Measurements from ENCODE around the gene SLC50A1.

SLC50A1 gene

DNA sequence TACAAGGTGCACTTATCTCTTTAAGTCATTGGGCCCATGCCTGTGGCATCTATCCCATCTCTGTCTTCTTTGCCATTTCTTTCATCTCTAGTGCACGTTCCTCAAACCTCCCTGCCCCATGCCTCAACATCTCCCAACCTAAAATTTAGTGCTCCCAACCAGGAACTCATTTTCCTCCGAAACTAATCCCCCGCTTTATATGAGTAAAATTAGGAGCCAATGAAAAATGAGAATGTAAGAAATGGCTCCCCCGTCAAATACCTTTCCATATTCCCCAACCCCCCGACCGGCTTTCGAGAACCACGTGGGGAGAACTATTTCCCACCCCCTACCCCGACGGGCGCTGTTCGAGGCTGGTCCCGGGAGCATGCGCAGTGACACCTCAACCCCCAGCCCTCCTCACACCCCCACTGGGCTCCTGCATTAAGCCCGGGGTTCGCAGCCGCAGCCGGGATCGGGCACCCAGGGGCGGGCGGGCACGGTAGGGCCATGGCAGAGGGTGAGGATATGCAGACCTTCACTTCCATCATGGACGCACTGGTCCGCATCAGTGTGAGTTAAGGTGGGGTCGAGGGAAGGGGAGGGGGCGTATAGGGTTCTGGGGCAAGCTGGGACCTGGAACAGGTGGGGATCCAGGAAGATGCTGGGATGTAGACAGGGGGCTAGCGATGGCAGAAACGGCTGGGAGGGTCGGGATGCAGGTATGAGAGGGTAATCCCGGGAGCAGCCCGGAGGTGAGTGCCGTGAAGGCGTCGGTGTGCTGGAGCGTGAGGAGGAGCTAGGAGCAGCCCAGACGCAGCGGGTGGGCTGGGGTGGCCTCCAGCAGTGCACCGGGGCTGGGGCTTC is 38.0 kb downstream of the SLC50A1 start, which contains the start of gene TRIM46:
TSS of gene TRIM46 (plus strand) at position 372 of the 846 bp plus-strand sequence. CDS start at position 490, 118 bp downstream.
- Histone ChIP-seq H3K4me3 (replicated peaks; ENCODE audit: low read depth, low read length) (peak within 1 kb of the TSS; percentile 98), H3K27me3 (replicated peaks; ENCODE audit: control insufficient read depth, insufficient read depth, low read length) (no peaks in the 10 kb centered on the region), H3K36me3 (ENCODE audit: control insufficient read depth, insufficient read depth, low read length) (peaks cover 5% of the 10 kb centered on the region)
- TF ChIP-seq, protein P1, sequence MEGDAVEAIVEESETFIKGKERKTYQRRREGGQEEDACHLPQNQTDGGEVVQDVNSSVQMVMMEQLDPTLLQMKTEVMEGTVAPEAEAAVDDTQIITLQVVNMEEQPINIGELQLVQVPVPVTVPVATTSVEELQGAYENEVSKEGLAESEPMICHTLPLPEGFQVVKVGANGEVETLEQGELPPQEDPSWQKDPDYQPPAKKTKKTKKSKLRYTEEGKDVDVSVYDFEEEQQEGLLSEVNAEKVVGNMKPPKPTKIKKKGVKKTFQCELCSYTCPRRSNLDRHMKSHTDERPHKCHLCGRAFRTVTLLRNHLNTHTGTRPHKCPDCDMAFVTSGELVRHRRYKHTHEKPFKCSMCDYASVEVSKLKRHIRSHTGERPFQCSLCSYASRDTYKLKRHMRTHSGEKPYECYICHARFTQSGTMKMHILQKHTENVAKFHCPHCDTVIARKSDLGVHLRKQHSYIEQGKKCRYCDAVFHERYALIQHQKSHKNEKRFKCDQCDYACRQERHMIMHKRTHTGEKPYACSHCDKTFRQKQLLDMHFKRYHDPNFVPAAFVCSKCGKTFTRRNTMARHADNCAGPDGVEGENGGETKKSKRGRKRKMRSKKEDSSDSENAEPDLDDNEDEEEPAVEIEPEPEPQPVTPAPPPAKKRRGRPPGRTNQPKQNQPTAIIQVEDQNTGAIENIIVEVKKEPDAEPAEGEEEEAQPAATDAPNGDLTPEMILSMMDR (IDR thresholded peaks at IDR 0.05; ENCODE audit: insufficient read depth, low read length, poor library complexity, severe bottlenecking): no peak
- peak; percentile 65 for DNase-seq (ENCODE audit: extremely low read depth, insufficient read length)

DNA sequence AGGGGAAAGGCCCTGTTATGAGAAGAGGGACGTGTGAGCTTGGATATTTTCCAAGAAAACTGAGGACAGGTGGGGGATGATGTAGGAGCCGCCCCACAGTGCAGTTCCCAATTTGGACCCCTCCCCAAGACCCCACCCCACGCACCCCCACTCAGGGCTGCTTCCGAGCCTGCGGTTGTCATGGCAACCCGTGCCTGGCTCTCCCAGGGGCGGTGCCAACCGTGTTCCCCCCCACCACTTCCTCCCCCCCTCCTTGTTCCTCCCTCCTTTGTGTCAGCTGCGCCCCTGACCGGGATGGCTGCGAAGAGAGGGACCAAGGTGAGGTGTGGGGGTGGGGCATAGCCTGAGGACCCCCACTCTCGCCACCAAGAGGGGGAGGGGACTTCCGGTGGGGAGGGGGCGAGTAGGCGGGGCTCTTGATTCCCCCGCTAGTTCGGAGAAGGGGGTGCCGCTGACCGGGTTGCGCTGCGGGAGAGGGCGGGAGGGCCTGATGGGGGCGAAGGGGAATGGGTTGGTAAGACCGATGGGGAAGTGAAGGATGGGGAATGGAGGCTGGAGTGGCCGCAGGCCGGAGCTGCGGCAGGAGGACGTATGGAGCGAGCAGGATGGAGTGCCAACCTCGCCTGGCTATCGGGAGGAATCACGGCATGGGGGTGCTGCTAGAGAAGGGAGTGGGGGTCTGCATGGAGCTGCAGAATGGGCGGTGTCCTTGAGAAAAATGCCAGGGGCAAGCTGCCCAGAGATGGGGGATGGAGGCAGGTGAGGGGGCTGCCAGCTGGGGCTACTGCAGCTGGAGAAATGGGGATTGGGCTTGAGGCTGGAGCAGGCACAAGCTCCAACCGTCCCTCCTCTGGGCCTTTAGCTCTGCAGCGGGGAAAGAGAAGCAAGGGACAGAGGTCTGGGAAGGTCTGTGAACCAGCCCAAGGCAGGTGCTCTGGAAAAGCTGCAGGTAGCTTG is 39.0 kb downstream of the SLC50A1 start:
- H3K4me3 ChIP-seq (replicated peaks; ENCODE audit: low read depth, low read length): no peak overlapping the region
- TF ChIP-seq, protein P1 (IDR thresholded peaks at IDR 0.05; ENCODE audit: insufficient read depth, low read length, poor library complexity, severe bottlenecking): no peak
- H3K36me3 ChIP-seq (ENCODE audit: control insufficient read depth, insufficient read depth, low read length): peaks cover 3% of the 10 kb centered on the region
- no peak for DNase-seq (ENCODE audit: extremely low read depth, insufficient read length)
- no peaks in the 10 kb centered on the region for H3K27me3 ChIP-seq (replicated peaks; ENCODE audit: control insufficient read depth, insufficient read depth, low read length)

DNA sequence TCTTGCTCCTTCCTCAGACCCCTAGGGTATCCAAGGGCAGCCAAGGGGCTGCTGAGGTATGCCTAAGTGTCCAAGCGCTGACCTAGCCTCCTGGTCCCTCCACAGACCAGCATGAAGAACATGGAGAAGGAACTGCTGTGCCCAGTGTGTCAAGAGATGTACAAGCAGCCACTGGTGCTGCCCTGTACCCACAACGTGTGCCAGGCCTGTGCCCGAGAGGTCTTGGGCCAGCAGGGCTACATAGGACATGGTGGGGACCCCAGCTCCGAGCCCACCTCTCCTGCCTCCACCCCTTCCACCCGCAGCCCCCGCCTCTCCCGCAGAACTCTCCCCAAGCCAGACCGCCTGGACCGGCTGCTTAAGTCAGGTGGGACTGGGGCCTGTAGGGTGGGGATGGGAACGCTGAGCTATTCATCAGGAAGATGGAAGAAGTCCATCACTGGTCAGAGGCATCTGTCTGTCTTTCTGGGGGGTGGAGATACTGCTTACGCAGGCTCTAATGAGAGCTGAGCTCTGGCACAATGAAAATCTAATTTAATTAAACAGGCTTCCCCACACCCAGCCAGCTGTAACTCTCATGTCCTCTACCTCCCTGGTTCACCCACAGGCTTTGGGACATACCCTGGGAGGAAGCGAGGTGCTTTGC is 39.8 kb downstream of the SLC50A1 start:
- TF ChIP-seq, protein P1 (IDR thresholded peaks at IDR 0.05; ENCODE audit: insufficient read depth, low read length, poor library complexity, severe bottlenecking): no peak
- no peak for DNase-seq (ENCODE audit: extremely low read depth, insufficient read length)
- H3K4me3 ChIP-seq (replicated peaks; ENCODE audit: low read depth, low read length): no peak overlapping the region
- H3K36me3 ChIP-seq (ENCODE audit: control insufficient read depth, insufficient read depth, low read length): peaks cover 1% of the 10 kb centered on the region
- no peaks in the 10 kb centered on the region for H3K27me3 ChIP-seq (replicated peaks; ENCODE audit: control insufficient read depth, insufficient read depth, low read length)

DNA sequence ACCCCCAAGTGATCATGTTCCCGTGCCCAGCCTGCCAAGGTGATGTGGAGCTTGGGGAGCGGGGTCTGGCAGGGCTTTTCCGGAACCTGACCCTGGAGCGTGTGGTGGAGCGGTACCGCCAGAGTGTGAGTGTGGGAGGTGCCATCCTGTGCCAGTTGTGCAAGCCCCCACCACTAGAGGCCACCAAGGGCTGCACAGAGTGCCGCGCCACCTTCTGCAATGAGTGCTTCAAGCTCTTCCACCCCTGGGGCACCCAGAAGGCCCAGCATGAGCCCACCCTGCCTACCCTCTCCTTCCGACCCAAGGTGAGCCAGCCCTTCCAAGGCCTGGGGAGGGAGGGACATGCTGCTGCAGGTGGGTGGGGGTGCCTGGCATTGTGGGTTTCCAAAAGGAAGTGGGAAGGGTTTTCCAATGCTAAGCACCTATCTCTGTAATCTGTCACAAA is 40.3 kb downstream of the SLC50A1 start:
- TF ChIP-seq, protein P1 (IDR thresholded peaks at IDR 0.05; ENCODE audit: insufficient read depth, low read length, poor library complexity, severe bottlenecking): no peak
- H3K27me3 ChIP-seq (replicated peaks; ENCODE audit: control insufficient read depth, insufficient read depth, low read length): no peaks in the 10 kb centered on the region
- DNase-seq (ENCODE audit: extremely low read depth, insufficient read length): no peak
- no peaks in the 10 kb centered on the region for H3K36me3 ChIP-seq (ENCODE audit: control insufficient read depth, insufficient read depth, low read length)
- no peak overlapping the region for H3K4me3 ChIP-seq (replicated peaks; ENCODE audit: low read depth, low read length)

DNA sequence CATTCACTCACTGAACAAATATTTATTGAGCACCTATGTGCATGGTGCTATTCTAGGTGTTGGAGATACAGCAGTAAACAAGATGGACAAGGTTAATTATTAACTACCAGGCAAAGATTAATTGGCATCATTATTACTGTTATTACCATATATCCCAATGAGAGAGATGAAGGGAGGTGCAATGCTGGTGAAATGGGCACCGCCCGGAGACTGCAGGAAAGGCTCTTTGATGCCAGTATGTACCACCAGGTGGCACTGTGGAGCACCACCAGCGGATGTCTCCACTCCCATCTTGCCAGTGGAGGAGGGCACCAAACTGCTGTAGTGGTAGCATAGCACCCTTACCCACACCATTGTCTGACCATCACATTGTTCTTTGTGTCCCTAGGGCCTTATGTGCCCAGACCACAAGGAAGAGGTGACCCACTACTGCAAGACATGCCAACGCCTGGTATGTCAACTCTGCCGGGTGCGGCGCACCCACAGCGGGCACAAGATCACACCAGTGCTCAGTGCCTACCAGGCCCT is 41.0 kb downstream of the SLC50A1 start:
- no peaks in the 10 kb centered on the region for H3K36me3 ChIP-seq (ENCODE audit: control insufficient read depth, insufficient read depth, low read length)
- no peak overlapping the region for H3K4me3 ChIP-seq (replicated peaks; ENCODE audit: low read depth, low read length)
- no peaks in the 10 kb centered on the region for H3K27me3 ChIP-seq (replicated peaks; ENCODE audit: control insufficient read depth, insufficient read depth, low read length)
- TF ChIP-seq, protein P1 (IDR thresholded peaks at IDR 0.05; ENCODE audit: insufficient read depth, low read length, poor library complexity, severe bottlenecking): peak; percentile 93
- DNase-seq (ENCODE audit: extremely low read depth, insufficient read length): no peak
